Heart left ventricle (tissue), 16 donors: Measurements from ENCODE around the gene TRAPPC2B. TPM values are rescaled to one million over a fixed set of nuclear protein-coding genes. Genes with fewer than 3 reads are reported as not detected.

Source experiments
- ATAC-seq, 4 donors: fragments of 200-7000 bp; cut with Tn5 transposase; one replicate each; pipeline ENCODE4 v1.9.1; 2020 to 2022; ENCODE audit warnings: moderate library complexity in 4 of 4, mild to moderate bottlenecking in 3 of 4, moderate number of reproducible peaks in 1 of 4
- DNase-seq, 5 donors: peaks; one replicate each; pipeline ENCODE4 v3.0.0-alpha.2; 2020
- H3K27ac ChIP-seq, 12 donors: fragments of 200-600 bp; sonication (generic) in 4 of 12; one replicate each; pipeline versions ENCODE4 v1.5.0 to v1.8.0; 2016 to 2022; ENCODE audit warnings: mild to moderate bottlenecking in 2 of 12
- H3K27me3 ChIP-seq, 9 donors: fragments of 200-600 bp; sonication (generic) in 2 of 9; one replicate each; pipeline versions ENCODE4 v1.5.1 to v1.8.0; 2016 to 2022; ENCODE audit warnings: mild to moderate bottlenecking in 3 of 9
- H3K36me3 ChIP-seq, 9 donors: fragments of 200-600 bp; sonication (generic) in 2 of 9; one replicate each; pipeline versions ENCODE4 v1.5.0 to v1.8.0; 2018 to 2022; ENCODE audit warnings: mild to moderate bottlenecking in 2 of 9
- H3K4me1 ChIP-seq, 12 donors: fragments of 200-600 bp; sonication (generic) in 4 of 12; one replicate each; pipeline versions ENCODE4 v1.5.0 to v1.8.0; 2016 to 2022; ENCODE audit warnings: mild to moderate bottlenecking in 3 of 12
- H3K4me3 ChIP-seq, 12 donors: fragments of 200-600 bp; sonication (generic) in 4 of 12; one replicate each; pipeline versions ENCODE4 v1.5.0 to v1.8.0; 2017 to 2022; ENCODE audit warnings: mild to moderate bottlenecking in 9 of 12, moderate library complexity in 4 of 12
- H3K9me3 ChIP-seq, 12 donors: fragments of 200-600 bp; sonication (generic) in 4 of 12; one replicate each; pipeline versions ENCODE4 v1.5.0 to v1.8.0; 2016 to 2022; ENCODE audit warnings: mild to moderate bottlenecking in 1 of 12
- CTCF ChIP-seq, 12 donors: fragments of 200-600 bp; sonication (generic) in 4 of 12; IDR thresholded peaks; one replicate each; pipeline versions ENCODE4 v1.5.0 to v1.8.0; 2018 to 2022; ENCODE audit warnings: antibody characterized with exemption in 12 of 12, mild to moderate bottlenecking in 5 of 12
- POLR2A ChIP-seq, 2 donors: fragments of 450-650 bp; IDR thresholded peaks; one replicate each; pipeline ENCODE4 v1.6.1; 2017; ENCODE audit warnings: antibody characterized with exemption in 2 of 2, mild to moderate bottlenecking in 2 of 2, moderate library complexity in 2 of 2
- WGBS, 4 donors: extraction: QIAGEN DNeasy Blood & Tissue Kit in 2 of 4; methylation state at CpG; one replicate each; pipeline versions ENCODE4 v1.1.5 to v1.1.7; 2013 to 2018; 5-methylcytosine and 5-hydroxymethylcytosine counted together
- intact Hi-C, 10 donors: fragments of 100-400 bp; cut with DNase I; formaldehyde crosslinking; loops; one replicate each; pipeline versions ENCODE4 v1.11.1 to v1.14.2; 2022
- polyA plus RNA-seq, 2 donors: library from polyadenylated mRNA; stranded (reverse); fragments of 200-250 nt; gene quantifications; one replicate each; pipeline ENCODE4 v1.2.3, GENCODE V29; 2013
- total RNA-seq, 9 donors: library from RNA; depleted of rRNA in 2 of 9; stranded (reverse); fragments of >200 nt in 2 of 9; fragmentation: NEBNext Ultra II Directional in 3 of 9; extraction: Animal tissue kit (Norgen Biotek cat#: 25700) in 3 of 9; gene quantifications; one replicate each; pipeline versions ENCODE4 v1.1.0 to v1.2.4, GENCODE V29; 2016 to 2023
- donor health status: ischemic (EF 13 %, LVEDD 7.1; RV severe dilation, severe dysfunction).
- donor health status: healthy with polysubstance abuse.
- donor health status: DM: no; HTN: yes; CAD: no.
- donor health status: DM: no; HTN: no; CAD: no.
- donor health status: ischemic (EF 25% LVEDD 6.9; RV normal size, moderate dysfunction).
- donor health status: ischemic (EF 25% LVEDD 5.7; RV mildly dilated, moderate dysfunction).
- donor health status: healthy.
- donor health status: DM: yes; HTN: yes; CAD: no.
- donor health status: ischemic (EF 35%, LVEDD 5.7; RV mildly dilated, moderate dysfunction).
- donor health status: nonischemic (EF 11% LVEDD 7.7; RV severe dilation, severe dysfunction).
- donor health status: DM: yes; HTN: yes; CAD: no.
- donor health status: PGD.
- donor health status: ischemic (EF 29% LVEDD 5.4; RV normal size, mild dysfunction).
- donor health status: nonischemic (EF 23%, LVEDD 6.1; RV moderate dilation, normal function).

The TRAPPC2B gene
- total and polyA plus RNA-seq, 11 donors = 7.4 to 35.6 (median 13.4) TPM

GRCh38 chr19:57351867-57352266 is 11.5 kb upstream of the TRAPPC2B start:
- no peak for TF ChIP-seq CTCF (IDR thresholded peaks at IDR 0.05)
- TF ChIP-seq POLR2A (IDR thresholded peaks at IDR 0.05) = no peak
- WGBS, 4 donors = 16 to 24% (median 18%) methylated on average over 7 of the region's 7 CpGs
- intact Hi-C loops = loop anchor here in 7 of 10 donors (1.0 to 10.0 kb wide), 7 partner anchors 11 to 247 kb away; partner anchors contain the start of genes ZNF460 (in 5 of the 7), TRAPPC2B (in 1 of the 7), ZNF543 (in 1 of the 7) and ZNF547 (in 1 of the 7)
- Histone ChIP-seq H3K4me1 (peaks cover 0 to 44% (median 21%) of the 10 kb centered on the region in 12 donors), H3K4me3 (peak overlapping the region; percentile 75 to 100 (median 92)), H3K27ac (peak overlapping the region in 11 of 12 donors; percentile 41 to 91 (median 87)), H3K9me3 (peaks cover 0 to 45% (median 5%) of the 10 kb centered on the region in 12 donors), H3K36me3 (peaks cover 6 to 42% (median 36%) of the 10 kb centered on the region in 9 donors), H3K27me3 (no peaks in the 10 kb centered on the region)
- peak in 2 of 4 donors; percentile 28 to 33 for ATAC-seq
- no peak for DNase-seq

DNA sequence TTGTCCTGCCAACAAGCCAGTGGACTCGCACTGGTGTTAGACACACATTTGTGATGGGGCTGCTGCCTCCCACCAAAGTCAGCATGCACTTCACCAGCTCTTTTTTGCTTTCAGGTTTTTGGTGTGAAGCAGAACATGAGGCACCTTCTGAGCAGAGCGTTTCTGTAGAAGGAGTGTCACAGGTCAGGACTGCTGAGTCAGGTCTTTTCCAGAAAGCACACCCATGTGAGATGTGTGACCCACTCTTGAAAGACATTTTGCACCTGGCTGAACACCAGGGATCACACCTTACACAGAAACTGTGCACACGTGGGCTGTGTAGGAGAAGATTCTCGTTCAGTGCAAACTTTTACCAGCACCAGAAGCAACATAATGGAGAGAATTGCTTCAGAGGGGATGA is 7.4 kb upstream of the TRAPPC2B start:
- no peak overlapping the region for H3K27ac ChIP-seq
- peaks cover 10 to 74% (median 62%) of the 10 kb centered on the region in 9 donors for H3K36me3 ChIP-seq
- TF ChIP-seq POLR2A (IDR thresholded peaks at IDR 0.05) (no peak), CTCF (IDR thresholded peaks at IDR 0.05) (no peak)
- H3K4me1 ChIP-seq = peaks cover 0 to 37% (median 18%) of the 10 kb centered on the region in 12 donors
- WGBS, 4 donors = 80 to 93% (median 86%) methylated on average over 4 of the region's 4 CpGs
- intact Hi-C loops = loop anchor here in 4 of 10 donors (5.0 to 10.0 kb wide), 3 partner anchors 34 to 251 kb away; partner anchors contain the start of genes ZNF543 (in 2 of the 4) and ZNF460 (in 1 of the 4)
- no peak for ATAC-seq
- H3K9me3 ChIP-seq = peaks cover 0 to 78% (median 5%) of the 10 kb centered on the region in 12 donors
- H3K27me3 ChIP-seq = no peaks in the 10 kb centered on the region
- no peak for DNase-seq
- H3K4me3 ChIP-seq = no peak overlapping the region

DNA sequence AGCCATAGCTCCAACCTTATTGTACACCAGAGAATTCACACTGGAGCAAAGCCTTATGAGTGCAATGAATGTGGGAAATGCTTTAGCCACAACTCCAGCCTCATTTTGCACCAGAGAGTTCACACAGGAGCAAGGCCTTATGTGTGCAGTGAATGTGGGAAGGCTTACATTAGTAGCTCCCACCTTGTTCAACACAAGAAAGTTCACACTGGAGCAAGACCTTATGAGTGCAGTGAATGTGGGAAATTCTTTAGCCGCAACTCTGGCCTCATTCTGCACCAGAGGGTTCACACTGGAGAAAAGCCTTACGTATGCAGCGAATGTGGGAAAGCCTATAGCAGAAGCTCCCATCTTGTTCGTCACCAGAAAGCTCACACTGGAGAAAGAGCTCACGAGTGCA is 5.9 kb upstream of the TRAPPC2B start:
- WGBS, 4 donors = 94 to 97% (median 96%) methylated on average over 5 of the region's 5 CpGs
- Histone ChIP-seq H3K4me3 (no peak overlapping the region), H3K4me1 (peaks cover 0 to 41% (median 16%) of the 10 kb centered on the region in 12 donors), H3K27me3 (no peaks in the 10 kb centered on the region), H3K9me3 (peaks cover 0 to 77% (median 5%) of the 10 kb centered on the region in 12 donors), H3K36me3 (peaks cover 10 to 74% (median 62%) of the 10 kb centered on the region in 9 donors), H3K27ac (no peak overlapping the region)
- intact Hi-C loops = loop anchor here in 4 of 10 donors (5.0 to 10.0 kb wide), 3 partner anchors 35 to 253 kb away; partner anchors contain the start of genes ZNF543 (in 2 of the 4) and ZNF460 (in 1 of the 4)
- no peak for ATAC-seq
- no peak for TF ChIP-seq CTCF (IDR thresholded peaks at IDR 0.05)
- no peak for TF ChIP-seq POLR2A (IDR thresholded peaks at IDR 0.05)
- DNase-seq = no peak

- intact Hi-C loops = loop anchor here in 4 of 10 donors (5.0 to 10.0 kb wide), 3 partner anchors 37 to 254 kb away; partner anchors contain the start of genes ZNF543 (in 2 of the 4) and ZNF460 (in 1 of the 4)
- ATAC-seq = no peak
- H3K27ac ChIP-seq = no peak overlapping the region
- H3K9me3 ChIP-seq = peaks cover 0 to 63% (median 5%) of the 10 kb centered on the region in 12 donors
- H3K27me3 ChIP-seq = no peaks in the 10 kb centered on the region
- no peak overlapping the region for H3K4me3 ChIP-seq
- TF ChIP-seq CTCF (IDR thresholded peaks at IDR 0.05) = no peak
- no peak for TF ChIP-seq POLR2A (IDR thresholded peaks at IDR 0.05)
- peaks cover 0 to 34% (median 16%) of the 10 kb centered on the region in 12 donors for H3K4me1 ChIP-seq
- no peak for DNase-seq
- peaks cover 10 to 58% (median 51%) of the 10 kb centered on the region in 9 donors for H3K36me3 ChIP-seq
These were observed 4.1 kb upstream of the TRAPPC2B start for GRCh38 chr19:57359300-57359699.
